ENCODE measurements around the gene ATG3. TPM values are rescaled to one million over a fixed set of nuclear protein-coding genes. Genes with fewer than 3 reads are reported as not detected.
A peak's percentile ranks its signal among the peaks of the same experiment; 100 is the strongest.

Gene ATG3
- total RNA-seq = 10 to 100 TPM; 49.2 to 50.4 TPM

DNA sequence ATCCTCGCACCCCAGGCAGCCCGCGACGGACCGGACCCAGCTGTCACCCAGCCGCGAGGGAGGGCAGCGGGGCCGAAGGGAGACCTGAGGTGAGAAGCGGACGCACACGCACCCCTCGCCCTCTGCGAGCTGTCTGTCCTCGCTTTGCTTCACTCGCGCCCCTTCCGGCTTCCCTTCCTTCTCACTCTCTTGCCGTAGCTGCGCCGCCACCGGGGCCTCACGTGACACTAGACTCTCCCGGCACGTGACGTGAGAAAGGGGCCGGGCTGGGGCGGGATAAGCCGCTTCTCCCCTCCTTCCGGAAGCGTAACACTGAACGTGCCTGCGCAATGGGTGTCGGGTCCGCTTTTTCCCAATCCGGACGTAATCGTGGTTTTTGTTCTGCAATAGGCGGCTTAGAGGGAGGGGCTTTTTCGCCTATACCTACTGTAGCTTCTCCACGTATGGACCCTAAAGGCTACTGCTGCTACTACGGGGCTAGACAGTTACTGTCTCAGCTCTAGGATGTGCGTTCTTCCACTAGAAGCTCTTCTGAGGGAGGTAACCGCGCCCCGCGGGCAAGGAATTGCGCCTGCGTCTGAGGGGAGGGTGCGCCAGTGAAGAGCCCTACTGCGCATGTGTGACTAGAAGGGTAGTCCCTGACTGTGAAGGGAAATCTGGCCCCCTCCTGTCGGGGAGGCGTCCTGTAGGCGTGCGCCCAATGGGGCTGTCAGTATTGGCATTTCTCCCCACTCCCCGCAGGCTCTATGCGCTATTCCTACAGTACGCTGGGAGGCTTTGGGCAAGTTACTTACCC, at the start of gene ATG3, which contains the start of gene SLC35A5:
Gene ATG3, minus strand, starts transcription at position 229 of the 796 bp plus-strand sequence. CDS start 434 bp downstream, outside the sequence.
Gene SLC35A5, plus strand, starts transcription at position 312 of the 796 bp plus-strand sequence. CDS start 1,359 bp downstream, outside the sequence.
- peaks cover 30% of the 10 kb centered on the region for H3K4me1 Mint-ChIP-seq (ENCODE audit: low read depth)
- peak; percentile 99 for DNase-seq
- H3K36me3 Mint-ChIP-seq (ENCODE audit: low read depth) = peaks cover 8% of the 10 kb centered on the region
- CTCF ChIA-PET = interaction anchor here (0.6 to 1.1 kb wide), 6 partner anchors 17 to 229 kb away, joined by 3 to 5 read pairs (median 3); partner anchors contain the start of gene CD200
- no peaks in the 10 kb centered on the region for H3K27me3 Mint-ChIP-seq (ENCODE audit: low read depth)
- peak within 1 kb of the TSS; percentile 98 for H3K27ac Mint-ChIP-seq
- no peaks in the 10 kb centered on the region for H3K9me3 Mint-ChIP-seq
- intact Hi-C loops (cut with micrococcal nuclease) = loop anchor here (1.0 to 5.0 kb wide), 19 partner anchors 21 to 1185 kb away; partner anchors contain the start of genes ABHD10, ATP6V1A, BTLA and GTPBP8
- peak within 1 kb of the TSS; percentile 90 for H3K4me3 Mint-ChIP-seq

DNA sequence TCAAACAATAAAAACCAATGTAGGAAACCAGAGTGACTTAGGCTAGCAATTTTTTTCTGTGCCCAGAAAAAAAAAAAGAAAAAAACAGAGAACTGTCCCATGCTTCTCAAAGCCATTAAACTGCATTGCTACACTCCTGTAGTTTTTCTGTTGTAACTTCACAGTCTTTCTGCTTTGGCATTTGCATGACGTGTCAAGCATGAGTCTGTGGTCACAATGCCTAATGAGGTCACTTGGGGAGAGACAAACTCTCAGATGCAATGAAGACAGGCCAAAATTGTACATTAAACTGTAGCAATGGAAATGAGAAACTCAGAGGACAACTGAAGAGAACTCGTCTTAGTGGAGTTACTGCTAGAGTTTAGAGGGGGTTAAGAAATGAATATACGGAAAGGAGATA, 48.4 kb upstream of the ATG3 start:
- intact Hi-C loops (cut with micrococcal nuclease) = no loop called here
- Mint-ChIP-seq H3K4me1 (ENCODE audit: low read depth) (no peaks in the 10 kb centered on the region), H3K4me3 (no peak overlapping the region), H3K36me3 (ENCODE audit: low read depth) (no peaks in the 10 kb centered on the region), H3K27ac (no peak overlapping the region), H3K9me3 (no peaks in the 10 kb centered on the region), H3K27me3 (ENCODE audit: low read depth) (peaks cover 13% of the 10 kb centered on the region)
- CTCF ChIA-PET = interaction anchor here (1.2 kb wide), 1 partner anchor 28 kb away, joined by 3 read pairs; no protein-coding TSS in a partner anchor
- DNase-seq = no peak

DNA sequence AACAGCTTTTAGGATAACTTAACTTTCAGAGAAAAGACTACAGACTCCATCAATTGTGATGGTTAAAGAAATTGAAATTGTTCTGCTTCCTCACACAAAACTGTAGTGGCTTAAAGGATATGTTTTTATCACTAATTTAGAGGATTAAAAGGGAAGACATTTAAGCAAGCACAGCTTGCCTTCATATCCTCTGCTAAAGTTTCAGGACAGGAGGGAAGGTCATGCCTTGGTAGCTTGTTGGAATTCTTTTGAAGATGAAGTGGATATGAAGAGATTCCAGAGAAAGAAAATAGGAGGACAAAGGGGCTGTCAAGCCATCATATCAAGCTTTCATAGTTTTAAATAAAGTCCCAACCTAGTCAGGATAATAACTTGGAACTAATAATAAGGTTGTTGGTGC, 46.1 kb upstream of the ATG3 start:
- CTCF ChIA-PET = no interaction called here

DNA sequence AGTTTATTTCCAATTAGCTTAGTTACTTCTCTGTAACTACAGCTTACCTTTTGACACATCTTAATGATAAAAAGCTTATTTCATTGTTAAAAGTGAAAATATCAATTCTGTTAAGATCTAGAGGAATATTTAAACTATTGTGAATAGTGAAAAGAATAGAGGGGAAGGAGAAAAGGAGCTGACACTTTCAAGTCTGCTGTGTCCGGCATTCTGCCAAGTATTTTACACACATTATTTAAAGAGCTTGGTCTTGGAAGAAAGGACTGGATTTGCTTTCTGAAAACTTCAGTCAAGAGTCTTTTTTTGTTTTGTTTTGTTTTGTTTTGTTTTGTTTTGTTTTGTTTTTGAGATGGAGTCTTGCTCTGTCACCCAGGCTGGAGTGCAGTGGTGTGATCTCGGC, 44.3 kb upstream of the ATG3 start:
- Mint-ChIP-seq H3K9me3 (no peaks in the 10 kb centered on the region), H3K4me1 (ENCODE audit: low read depth) (peaks cover 19% of the 10 kb centered on the region), H3K4me3 (no peak overlapping the region), H3K36me3 (ENCODE audit: low read depth) (no peaks in the 10 kb centered on the region), H3K27me3 (ENCODE audit: low read depth) (peaks cover 16% of the 10 kb centered on the region), H3K27ac (no peak overlapping the region)
- intact Hi-C loops (cut with micrococcal nuclease) = no loop called here
- CTCF ChIA-PET = interaction anchor here (0.8 to 1.0 kb wide), 2 partner anchors 11 kb away, joined by 3 to 6 read pairs; no protein-coding TSS in a partner anchor
- DNase-seq = no peak

More for the DNA sequence above, 46.1 kb upstream of the ATG3 start:
- H3K4me3 Mint-ChIP-seq = no peak overlapping the region
- H3K27me3 Mint-ChIP-seq (ENCODE audit: low read depth) = peaks cover 16% of the 10 kb centered on the region
- no peak overlapping the region for H3K27ac Mint-ChIP-seq
- no peaks in the 10 kb centered on the region for H3K36me3 Mint-ChIP-seq (ENCODE audit: low read depth)
- no peak for DNase-seq
- H3K9me3 Mint-ChIP-seq = no peaks in the 10 kb centered on the region
- intact Hi-C loops (cut with micrococcal nuclease) = no loop called here
- peaks cover 3% of the 10 kb centered on the region for H3K4me1 Mint-ChIP-seq (ENCODE audit: low read depth)

DNA sequence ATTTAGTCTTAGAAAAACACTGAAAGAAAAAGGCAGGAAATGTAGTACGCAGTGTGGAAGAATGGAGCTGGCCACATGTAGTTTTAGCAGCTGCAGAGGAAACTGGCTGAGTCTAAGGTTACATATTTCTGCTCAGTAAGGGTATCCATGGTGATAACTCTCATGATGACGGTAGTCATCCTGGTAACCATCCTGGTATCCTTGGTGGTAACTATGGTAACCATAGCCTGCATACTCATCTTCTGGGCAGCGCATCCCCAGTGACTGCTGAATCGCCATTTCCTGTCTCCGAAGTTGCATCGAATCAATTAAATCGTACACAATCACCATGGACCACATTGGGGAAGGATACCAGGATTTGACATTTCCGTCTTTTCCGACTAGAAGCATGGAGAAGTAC, 43.5 kb upstream of the ATG3 start:
- CTCF ChIA-PET = no interaction called here
- H3K36me3 Mint-ChIP-seq (ENCODE audit: low read depth) = no peaks in the 10 kb centered on the region
- no peak overlapping the region for H3K4me3 Mint-ChIP-seq
- H3K27me3 Mint-ChIP-seq (ENCODE audit: low read depth) = peaks cover 15% of the 10 kb centered on the region
- DNase-seq = no peak
- H3K9me3 Mint-ChIP-seq = no peaks in the 10 kb centered on the region
- intact Hi-C loops (cut with micrococcal nuclease) = no loop called here
- no peak overlapping the region for H3K27ac Mint-ChIP-seq
- peaks cover 19% of the 10 kb centered on the region for H3K4me1 Mint-ChIP-seq (ENCODE audit: low read depth)

DNA sequence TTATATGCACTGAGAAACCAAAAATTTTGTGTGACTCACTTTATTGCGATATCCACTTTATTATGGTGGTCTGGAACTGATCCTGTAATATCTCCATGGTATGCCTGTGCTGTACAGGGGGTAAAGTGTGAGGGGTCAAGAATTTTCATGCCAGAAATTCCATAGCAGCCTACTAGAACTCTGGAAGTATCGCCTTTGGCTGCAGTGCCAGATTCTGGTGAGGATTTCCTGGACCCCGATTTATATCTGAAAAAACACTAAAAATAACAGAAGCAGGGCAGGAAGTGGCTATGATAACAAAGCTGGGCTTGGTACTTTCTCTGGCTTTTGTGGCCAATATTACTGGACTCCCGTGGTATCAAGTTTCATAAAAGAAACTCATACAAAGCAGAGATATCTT, 42.8 kb upstream of the ATG3 start:
- Mint-ChIP-seq H3K4me3 (no peak overlapping the region), H3K4me1 (ENCODE audit: low read depth) (peaks cover 19% of the 10 kb centered on the region), H3K9me3 (no peaks in the 10 kb centered on the region), H3K36me3 (ENCODE audit: low read depth) (no peaks in the 10 kb centered on the region), H3K27ac (no peak overlapping the region), H3K27me3 (ENCODE audit: low read depth) (peaks cover 11% of the 10 kb centered on the region)
- CTCF ChIA-PET = no interaction called here
- intact Hi-C loops (cut with micrococcal nuclease) = no loop called here
- no peak for DNase-seq

DNA sequence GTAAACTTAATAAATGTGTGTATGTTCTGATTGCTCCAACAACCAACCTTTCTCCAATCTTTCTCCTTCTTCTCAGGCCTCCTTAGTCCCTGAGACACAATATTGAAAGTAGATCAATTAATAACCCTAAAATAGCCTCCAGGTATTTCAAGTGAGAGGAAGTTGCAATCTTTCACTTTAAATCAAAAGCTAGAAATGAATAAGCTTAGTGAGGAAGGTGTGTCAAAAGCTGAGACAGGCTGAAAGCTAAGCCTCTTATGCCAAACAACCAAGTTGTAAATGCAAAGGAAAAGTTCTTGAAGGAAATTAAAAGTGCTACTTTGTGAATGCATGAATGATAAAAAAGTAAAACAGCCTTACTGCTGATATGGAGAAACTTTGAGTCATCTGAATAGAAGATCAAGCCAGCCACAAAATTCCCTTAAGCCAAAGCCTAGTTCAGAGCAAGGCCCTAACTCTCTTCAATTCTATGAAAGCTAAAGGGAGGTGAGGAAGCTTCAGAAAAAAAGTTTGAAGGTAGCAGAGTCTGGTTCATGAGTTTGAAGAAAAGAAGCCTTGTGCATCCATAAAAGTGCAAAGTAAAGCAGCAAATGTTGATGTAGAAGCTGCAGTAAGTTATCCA, 40.6 kb upstream of the ATG3 start:
- no peak for DNase-seq
- Mint-ChIP-seq H3K9me3 (no peaks in the 10 kb centered on the region), H3K27ac (no peak overlapping the region), H3K27me3 (ENCODE audit: low read depth) (peaks cover 11% of the 10 kb centered on the region), H3K4me3 (no peak overlapping the region), H3K4me1 (ENCODE audit: low read depth) (peaks cover 19% of the 10 kb centered on the region), H3K36me3 (ENCODE audit: low read depth) (peaks cover 1% of the 10 kb centered on the region)
- CTCF ChIA-PET = interaction anchor here (0.8 to 1.8 kb wide), 8 partner anchors 9 to 464 kb away, joined by 3 to 11 read pairs (median 3); no protein-coding TSS in a partner anchor
- intact Hi-C loops (cut with micrococcal nuclease) = loop anchor here (1.0 to 2.0 kb wide), 2 partner anchors 40 to 74 kb away; partner anchors contain the start of gene SLC35A5

DNA sequence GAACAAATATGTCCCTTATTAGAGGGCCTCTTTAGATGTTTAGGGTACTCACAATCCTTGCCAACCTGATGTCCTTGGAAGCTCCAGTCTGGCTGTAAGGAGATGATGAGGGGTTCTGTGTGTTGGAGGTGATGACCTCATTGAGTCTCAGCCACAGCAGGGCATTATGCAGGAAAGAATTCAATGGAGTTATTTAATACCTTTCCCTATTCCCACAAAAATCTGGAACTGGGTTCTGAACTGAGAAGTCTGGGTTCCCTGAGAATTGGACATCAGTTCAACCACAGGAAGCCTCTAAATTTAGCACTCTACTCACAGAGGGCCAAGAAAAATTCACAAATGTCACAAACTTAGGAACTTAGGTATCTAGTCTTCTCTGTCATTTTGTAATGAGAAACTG, 37.0 kb upstream of the ATG3 start:
- Mint-ChIP-seq H3K9me3 (no peaks in the 10 kb centered on the region), H3K27me3 (ENCODE audit: low read depth) (no peaks in the 10 kb centered on the region), H3K4me1 (ENCODE audit: low read depth) (peaks cover 19% of the 10 kb centered on the region), H3K4me3 (no peak overlapping the region), H3K36me3 (ENCODE audit: low read depth) (peaks cover 5% of the 10 kb centered on the region), H3K27ac (no peak overlapping the region)
- DNase-seq = no peak
- CTCF ChIA-PET = interaction anchor here (0.9 kb wide), 1 partner anchor 16 kb away, joined by 3 read pairs; no protein-coding TSS in a partner anchor
- intact Hi-C loops (cut with micrococcal nuclease) = no loop called here

DNA sequence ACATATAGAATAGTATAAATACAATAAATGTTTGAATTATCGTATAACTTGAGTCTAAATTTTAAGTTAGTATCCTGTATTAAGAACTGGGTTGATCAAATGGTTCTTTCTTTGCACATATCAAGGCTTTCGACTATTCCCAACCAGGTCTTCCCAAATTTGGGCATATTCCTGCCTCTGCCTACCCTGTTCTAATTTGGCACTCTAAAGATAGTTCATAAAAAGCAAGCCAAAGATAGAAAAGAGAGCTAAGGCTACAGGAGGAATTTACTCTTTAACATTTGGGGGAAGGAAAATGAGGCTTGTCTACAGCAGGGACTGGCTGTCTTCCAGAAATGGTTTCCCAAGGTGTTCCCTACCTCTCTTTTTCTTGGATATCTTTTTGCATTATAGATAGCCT, 36.2 kb upstream of the ATG3 start:
- intact Hi-C loops (cut with micrococcal nuclease) = no loop called here
- CTCF ChIA-PET = interaction anchor here (0.7 to 1.8 kb wide), 3 partner anchors 15 to 137 kb away, joined by 3 to 6 read pairs (median 3); no protein-coding TSS in a partner anchor
- peaks cover 17% of the 10 kb centered on the region for H3K4me1 Mint-ChIP-seq (ENCODE audit: low read depth)
- H3K4me3 Mint-ChIP-seq = no peak overlapping the region
- no peak for DNase-seq
- H3K27ac Mint-ChIP-seq = no peak overlapping the region
- peaks cover 1% of the 10 kb centered on the region for H3K9me3 Mint-ChIP-seq
- H3K36me3 Mint-ChIP-seq (ENCODE audit: low read depth) = peaks cover 10% of the 10 kb centered on the region
- H3K27me3 Mint-ChIP-seq (ENCODE audit: low read depth) = no peaks in the 10 kb centered on the region

DNA sequence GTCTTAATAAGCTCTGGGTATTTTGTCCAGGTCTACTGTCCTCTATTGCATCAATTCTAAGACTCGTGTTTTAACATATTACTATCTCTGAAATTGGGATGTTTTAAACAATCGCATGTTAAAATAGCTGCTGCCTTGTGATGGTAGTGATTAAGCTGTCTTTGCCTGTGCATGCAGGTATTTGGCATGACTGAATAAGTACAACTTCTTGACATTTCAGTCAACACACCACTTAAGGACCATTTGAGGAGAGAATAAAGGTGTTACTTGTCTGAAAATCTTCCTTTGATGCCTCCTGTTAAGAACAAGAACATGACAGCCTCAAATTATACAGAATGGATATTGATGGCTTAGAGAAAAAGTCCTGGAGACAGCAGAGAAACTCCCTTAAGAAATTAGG, 33.1 kb upstream of the ATG3 start:
- CTCF ChIA-PET = interaction anchor here (1.5 to 2.1 kb wide), 2 partner anchors 12 to 13 kb away, joined by 3 to 9 read pairs; no protein-coding TSS in a partner anchor
- intact Hi-C loops (cut with micrococcal nuclease) = no loop called here

DNA sequence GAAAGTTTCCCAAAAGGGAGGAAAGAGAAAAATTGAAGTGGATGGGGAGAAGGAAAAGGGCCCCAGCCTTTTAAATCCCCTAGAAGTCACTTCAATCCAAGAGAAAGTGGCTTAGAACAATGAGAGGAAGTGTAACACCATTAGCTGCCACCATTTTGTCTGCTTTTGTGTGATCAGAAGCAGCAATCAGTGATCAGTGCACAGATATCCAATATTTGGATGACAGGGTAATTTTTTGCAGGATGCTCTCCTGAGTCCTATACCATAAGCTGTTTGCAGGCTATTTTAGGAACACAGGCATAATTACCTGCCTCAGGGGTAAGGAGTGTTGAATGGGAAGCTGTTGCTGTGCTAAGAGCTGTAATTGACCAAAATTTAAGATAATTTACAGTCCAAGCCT, 31.5 kb upstream of the ATG3 start:
- CTCF ChIA-PET = interaction anchor here (0.6 to 1.6 kb wide), 3 partner anchors 10 to 238 kb away, joined by 3 to 4 read pairs (median 3); no protein-coding TSS in a partner anchor
- H3K9me3 Mint-ChIP-seq = peaks cover 5% of the 10 kb centered on the region
- H3K4me3 Mint-ChIP-seq = no peak overlapping the region
- no peak for DNase-seq
- peaks cover 45% of the 10 kb centered on the region for H3K36me3 Mint-ChIP-seq (ENCODE audit: low read depth)
- no peaks in the 10 kb centered on the region for H3K4me1 Mint-ChIP-seq (ENCODE audit: low read depth)
- H3K27ac Mint-ChIP-seq = no peak overlapping the region
- no peaks in the 10 kb centered on the region for H3K27me3 Mint-ChIP-seq (ENCODE audit: low read depth)
- intact Hi-C loops (cut with micrococcal nuclease) = no loop called here

More for the DNA sequence above, 33.1 kb upstream of the ATG3 start:
- Mint-ChIP-seq H3K27me3 (ENCODE audit: low read depth) (no peaks in the 10 kb centered on the region), H3K4me1 (ENCODE audit: low read depth) (no peaks in the 10 kb centered on the region), H3K9me3 (peaks cover 5% of the 10 kb centered on the region), H3K4me3 (no peak overlapping the region), H3K36me3 (ENCODE audit: low read depth) (peaks cover 36% of the 10 kb centered on the region), H3K27ac (no peak overlapping the region)
- no peak for DNase-seq

DNA sequence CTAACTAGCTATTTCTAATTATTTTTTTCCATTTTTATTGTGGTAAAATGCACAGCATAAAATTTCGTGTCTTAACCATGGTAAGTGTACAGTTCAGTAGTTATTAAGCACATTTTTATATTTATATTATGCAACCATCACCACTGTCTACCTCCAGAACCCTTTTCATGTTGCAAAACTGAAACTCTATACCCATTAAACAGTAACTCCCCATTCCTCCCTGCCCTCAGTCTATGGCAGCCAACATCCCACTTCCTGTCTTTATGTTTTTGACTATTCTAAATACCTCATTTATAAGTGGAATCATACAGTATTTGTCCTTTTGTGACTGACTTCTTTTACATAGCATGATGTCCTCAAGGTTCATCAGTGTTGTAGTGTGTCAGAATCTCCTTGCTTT, 25.6 kb upstream of the ATG3 start:
- Mint-ChIP-seq H3K4me3 (no peak overlapping the region), H3K4me1 (ENCODE audit: low read depth) (peaks cover 5% of the 10 kb centered on the region), H3K27me3 (ENCODE audit: low read depth) (no peaks in the 10 kb centered on the region), H3K27ac (no peak overlapping the region), H3K36me3 (ENCODE audit: low read depth) (peaks cover 46% of the 10 kb centered on the region), H3K9me3 (no peaks in the 10 kb centered on the region)
- intact Hi-C loops (cut with micrococcal nuclease) = no loop called here
- CTCF ChIA-PET = no interaction called here
- no peak for DNase-seq
